Natural killer cell treated with Interleukin-12 subunit alpha and Interleukin-12 subunit beta and Interleukin-15 and Interleukin-18, amount 100 ng/mL, for 72 hours (primary cell): ENCODE results near the gene SNRPB2. TPM values are rescaled to one million over a fixed set of nuclear protein-coding genes. Genes with fewer than 3 reads are reported as not detected.

Experiments used
- ATAC-seq, 2 donors: fragments of 150-1000 bp; cut with Tn5 transposase in 1 of 2; sonication (Bioruptor Pico), chemical (Tn5 transposase) in 1 of 2; 2 replicates each; pipeline ENCODE4 v1.10.0; 2021
- DNase-seq: peaks from one replicate; pipeline ENCODE4 v3.0.0; 2022; ENCODE audit warnings: low spot score
- H3K27ac Mint-ChIP-seq, 2 donors: 1 replicate in 1 of 2; 2 replicates in 1 of 2; pipeline ENCODE4 v1.8.0; 2022; ENCODE audit warnings: mixed read lengths in 2 of 2, mild to moderate bottlenecking in 1 of 2, moderate library complexity in 1 of 2
- H3K27me3 Mint-ChIP-seq, 2 donors: 1 replicate in 1 of 2; 2 replicates in 1 of 2; pipeline ENCODE4 v1.8.0; 2022; ENCODE audit warnings: mixed read lengths in 2 of 2
- H3K36me3 Mint-ChIP-seq: one replicate; pipeline ENCODE4 v1.8.0; 2022; ENCODE audit warnings: mixed read lengths
- H3K4me1 Mint-ChIP-seq, 2 donors: 1 replicate in 1 of 2; 2 replicates in 1 of 2; pipeline ENCODE4 v1.8.0; 2022; ENCODE audit warnings: low read depth in 2 of 2, mixed read lengths in 2 of 2, mild to moderate bottlenecking in 1 of 2
- H3K4me3 Mint-ChIP-seq: one replicate; pipeline ENCODE4 v1.8.0; 2022; ENCODE audit warnings: mixed read lengths
- H3K9me3 Mint-ChIP-seq: 2 replicates; pipeline ENCODE4 v1.8.0; 2022; ENCODE audit warnings: mixed read lengths
- total RNA-seq, 2 donors: library from RNA; stranded (reverse); gene quantifications; one replicate each; pipeline ENCODE4 v1.2.3, GENCODE V29; 2022

SNRPB2 gene
- 10 to 100 TPM; 80.2 to 99.4 TPM for total RNA-seq

DNA sequence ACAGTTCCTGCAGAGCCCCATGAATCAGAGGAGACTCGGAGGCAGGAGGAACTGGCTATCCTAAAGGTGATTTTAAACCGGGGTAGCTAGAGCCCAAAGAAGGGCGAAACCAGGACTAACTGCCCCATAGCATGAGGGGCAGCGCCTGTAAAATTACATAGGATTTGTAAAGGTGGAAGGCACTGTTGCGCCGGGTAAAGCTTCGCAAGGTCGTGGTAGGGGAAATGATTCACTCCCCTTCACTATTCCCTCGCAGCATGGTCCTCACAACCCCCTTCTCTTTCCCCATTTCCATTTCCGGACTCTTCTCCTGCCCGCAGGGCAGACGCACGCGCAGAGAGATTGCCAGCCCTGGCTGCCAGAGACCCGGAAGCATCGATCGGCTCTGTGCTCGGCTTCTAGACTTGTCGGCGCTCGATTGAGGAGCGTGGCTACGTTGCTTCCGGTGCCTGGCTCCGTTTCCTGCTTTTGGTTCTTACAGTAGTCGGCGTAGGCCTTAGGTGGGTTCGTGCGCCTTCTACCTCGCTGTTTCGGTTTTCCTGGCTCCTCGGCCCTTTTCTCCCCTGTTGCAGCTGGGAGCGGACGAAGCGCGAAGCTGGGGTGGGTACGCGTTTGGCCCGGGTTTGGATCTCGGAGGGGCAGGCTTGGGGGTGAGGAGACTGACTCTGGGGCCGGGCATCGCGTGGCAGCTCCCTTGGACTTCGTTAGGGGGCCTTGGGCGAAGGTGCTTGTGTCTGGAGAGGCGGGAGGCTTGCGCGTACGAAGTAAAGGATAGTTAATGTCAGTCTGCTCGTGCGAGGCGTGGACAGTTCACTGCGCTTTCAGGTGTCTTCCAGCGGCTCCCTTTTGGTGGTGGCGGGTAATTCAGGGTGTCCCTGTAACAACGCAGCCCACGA is at the start of gene SNRPB2:
Gene SNRPB2 (plus strand): TSS at position 462 of the 896 bp plus-strand sequence. CDS start 1,677 bp downstream, outside the sequence.
- peaks cover 41 to 53% of the 10 kb centered on the region in 2 donors for H3K4me1 Mint-ChIP-seq
- peaks cover 14 to 22% of the 10 kb centered on the region in 2 donors for H3K27me3 Mint-ChIP-seq
- ATAC-seq, result peak; percentile 96 to 98
- H3K27ac Mint-ChIP-seq, result peak within 1 kb of the TSS; percentile 99 to 100
- H3K4me3 Mint-ChIP-seq, result peak within 1 kb of the TSS; percentile 95
- H3K36me3 Mint-ChIP-seq, result peaks cover 33% of the 10 kb centered on the region
- peak; percentile 93 for DNase-seq
- no peaks in the 10 kb centered on the region for H3K9me3 Mint-ChIP-seq

DNA sequence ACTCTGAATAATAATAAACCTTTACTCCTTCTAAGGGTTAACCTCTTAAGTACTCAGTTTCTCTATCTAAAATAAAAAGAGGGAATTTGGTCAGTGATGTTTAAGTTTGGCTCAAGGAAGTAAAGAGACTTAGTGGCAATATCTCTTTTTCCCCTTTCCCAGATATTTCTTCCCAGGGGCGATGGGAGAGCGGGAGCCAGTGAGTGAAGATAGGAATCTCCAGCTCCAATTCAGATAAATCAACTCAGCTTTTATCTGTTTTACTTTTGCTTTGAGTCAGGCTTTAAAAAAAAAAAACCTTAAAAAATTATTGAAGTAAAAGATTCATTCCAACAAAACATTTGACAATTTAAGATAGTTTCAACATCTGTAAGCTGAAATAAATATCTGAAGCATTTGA is 45.4 kb upstream of the SNRPB2 start:
- Mint-ChIP-seq H3K4me3 (no peak overlapping the region), H3K27ac (no peak overlapping the region), H3K4me1 (no peaks in the 10 kb centered on the region), H3K36me3 (no peaks in the 10 kb centered on the region), H3K27me3 (peaks cover 9 to 19% of the 10 kb centered on the region in 2 donors), H3K9me3 (no peaks in the 10 kb centered on the region)
- no peak for DNase-seq
- ATAC-seq, result no peak

DNA sequence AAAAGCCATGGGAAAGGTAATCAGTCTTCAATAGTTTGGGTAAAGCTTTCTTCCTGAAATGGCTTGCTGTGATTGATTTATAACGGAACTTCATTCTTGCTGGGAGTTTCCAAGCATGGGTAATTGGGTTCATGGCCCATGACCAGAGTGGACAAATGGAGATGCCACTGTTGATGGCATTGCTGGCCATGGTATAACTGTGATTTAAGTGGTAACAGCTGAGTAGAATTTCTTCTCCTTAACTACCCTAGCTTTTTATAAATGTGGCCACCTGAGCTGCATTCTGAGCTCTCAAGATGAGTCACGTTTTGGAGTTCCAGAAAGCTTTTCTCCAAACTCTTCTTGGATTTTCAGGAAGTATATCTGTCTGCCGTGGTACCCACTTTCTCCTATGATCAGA is 39.9 kb upstream of the SNRPB2 start:
- Mint-ChIP-seq H3K27me3 (peaks cover 25 to 30% of the 10 kb centered on the region in 2 donors), H3K4me3 (no peak overlapping the region)

DNA sequence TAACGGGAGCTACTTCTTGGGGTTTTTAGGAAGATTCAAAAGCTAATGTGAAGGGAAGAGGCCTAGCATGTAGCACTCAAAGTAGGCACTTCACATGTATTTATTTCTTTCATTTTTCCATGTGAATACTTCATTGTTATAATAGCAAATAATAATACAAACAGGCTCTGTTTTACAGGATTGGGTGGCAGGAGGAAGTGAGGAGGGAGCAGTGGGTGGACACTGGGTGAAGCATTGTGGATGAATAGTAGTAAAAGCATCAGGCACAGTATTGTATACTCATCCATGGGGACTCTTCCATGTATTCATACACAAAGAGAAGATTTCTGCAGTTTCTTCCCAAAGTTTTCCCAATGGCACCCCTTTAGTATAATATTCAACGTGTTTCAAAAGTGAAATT is 38.4 kb upstream of the SNRPB2 start:
- Mint-ChIP-seq H3K9me3 (no peaks in the 10 kb centered on the region), H3K36me3 (no peaks in the 10 kb centered on the region), H3K27ac (no peak overlapping the region), H3K27me3 (peaks cover 29 to 38% of the 10 kb centered on the region in 2 donors), H3K4me3 (no peak overlapping the region), H3K4me1 (no peaks in the 10 kb centered on the region)
- ATAC-seq (no peak), DNase-seq (no peak)

More for the DNA sequence above, 39.9 kb upstream of the SNRPB2 start:
- DNase-seq (no peak), ATAC-seq (no peak)
- H3K27ac Mint-ChIP-seq, result no peak overlapping the region
- H3K4me1 Mint-ChIP-seq, result no peaks in the 10 kb centered on the region
- no peaks in the 10 kb centered on the region for H3K9me3 Mint-ChIP-seq
- no peaks in the 10 kb centered on the region for H3K36me3 Mint-ChIP-seq

DNA sequence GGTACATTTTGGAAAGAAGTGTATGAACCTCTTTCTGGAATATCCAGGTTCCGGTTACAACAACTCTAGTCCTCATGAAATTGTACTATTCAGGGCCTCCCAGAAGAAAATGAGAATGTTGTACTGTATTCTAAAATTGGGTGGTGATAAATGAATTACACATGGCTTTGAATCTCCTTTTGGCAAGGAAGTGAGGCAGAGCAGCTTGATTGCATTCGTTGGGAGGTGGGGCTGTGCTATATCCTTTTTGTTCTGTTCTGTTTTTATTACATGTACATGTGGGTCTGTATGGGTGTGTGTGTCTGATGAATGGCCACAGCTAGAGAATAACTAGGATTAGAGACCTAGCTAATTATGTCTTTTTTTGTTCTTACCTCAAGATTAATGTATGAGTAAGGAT is 37.8 kb upstream of the SNRPB2 start:
- H3K4me1 Mint-ChIP-seq, result no peaks in the 10 kb centered on the region
- H3K9me3 Mint-ChIP-seq, result no peaks in the 10 kb centered on the region
- no peak overlapping the region for H3K27ac Mint-ChIP-seq
- no peak for DNase-seq
- no peak overlapping the region for H3K4me3 Mint-ChIP-seq
- H3K27me3 Mint-ChIP-seq, result peaks cover 29 to 34% of the 10 kb centered on the region in 2 donors
- no peak for ATAC-seq
- no peaks in the 10 kb centered on the region for H3K36me3 Mint-ChIP-seq

DNA sequence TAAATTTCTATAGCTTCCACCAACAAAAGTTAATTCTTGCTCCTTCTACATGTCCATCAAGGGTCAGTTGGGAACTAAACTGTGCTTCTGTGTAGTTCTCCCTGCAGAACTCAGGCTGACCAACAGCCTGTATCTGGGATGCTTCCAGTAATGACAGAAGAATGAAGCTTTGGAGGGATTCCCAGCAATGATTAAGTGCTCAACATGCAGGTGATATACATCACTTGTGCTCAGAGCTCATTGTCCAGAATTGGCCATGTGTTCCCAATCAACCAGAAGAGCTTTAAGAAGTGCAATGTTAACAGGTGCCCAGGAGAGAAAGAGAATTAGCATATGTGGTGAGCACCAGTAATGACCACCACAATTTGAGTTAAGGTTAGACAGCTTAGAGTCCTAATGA is 37.4 kb upstream of the SNRPB2 start:
- H3K27me3 Mint-ChIP-seq, result peaks cover 29 to 31% of the 10 kb centered on the region in 2 donors
- no peaks in the 10 kb centered on the region for H3K9me3 Mint-ChIP-seq
- no peak for ATAC-seq
- no peaks in the 10 kb centered on the region for H3K4me1 Mint-ChIP-seq
- no peaks in the 10 kb centered on the region for H3K36me3 Mint-ChIP-seq
- no peak overlapping the region for H3K4me3 Mint-ChIP-seq
- no peak for DNase-seq
- no peak overlapping the region for H3K27ac Mint-ChIP-seq

DNA sequence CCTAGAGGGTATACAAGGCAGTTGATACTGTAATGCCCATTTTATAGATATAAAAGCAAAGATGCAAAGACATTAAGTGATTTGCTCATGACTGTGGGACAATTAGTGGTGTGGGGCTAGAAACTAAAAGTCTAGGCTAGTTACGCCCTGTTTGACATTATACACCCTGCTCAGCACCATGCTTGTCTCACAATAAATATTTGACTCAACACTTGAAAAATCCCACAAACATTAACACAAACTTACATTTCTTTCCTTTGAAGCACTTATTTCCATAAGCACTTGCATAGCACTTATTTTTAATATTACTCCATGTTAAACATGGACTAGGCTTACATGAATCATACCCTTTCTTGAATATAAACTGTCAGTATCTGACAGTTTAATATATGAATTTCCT is 36.5 kb upstream of the SNRPB2 start:
- H3K9me3 Mint-ChIP-seq, result no peaks in the 10 kb centered on the region
- no peak overlapping the region for H3K27ac Mint-ChIP-seq
- no peaks in the 10 kb centered on the region for H3K36me3 Mint-ChIP-seq
- H3K27me3 Mint-ChIP-seq, result peaks cover 28 to 32% of the 10 kb centered on the region in 2 donors
- no peak for ATAC-seq
- H3K4me3 Mint-ChIP-seq, result no peak overlapping the region
- DNase-seq, result no peak
- no peaks in the 10 kb centered on the region for H3K4me1 Mint-ChIP-seq

DNA sequence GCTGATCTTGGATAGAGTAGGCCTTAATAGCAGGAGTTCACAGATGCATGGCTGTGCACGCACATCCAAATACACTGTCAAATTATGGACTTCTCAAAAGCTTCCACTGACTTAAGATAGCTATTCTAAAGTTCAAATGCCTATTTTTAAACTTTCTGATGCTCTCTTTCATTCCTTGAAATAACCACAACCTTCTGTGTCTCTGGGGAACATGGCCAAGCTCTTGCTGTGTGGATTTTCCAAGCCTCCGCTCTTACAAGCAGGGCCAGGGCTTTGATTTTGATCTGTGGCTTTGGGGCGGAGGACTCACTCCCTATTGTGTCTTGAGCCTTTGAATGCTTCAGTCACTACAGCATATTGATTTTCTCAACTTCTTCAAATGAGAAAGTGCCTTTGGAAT is 35.7 kb upstream of the SNRPB2 start:
- DNase-seq (no peak), ATAC-seq (no peak)
- Mint-ChIP-seq H3K9me3 (no peaks in the 10 kb centered on the region), H3K27me3 (peaks cover 25 to 30% of the 10 kb centered on the region in 2 donors), H3K36me3 (no peaks in the 10 kb centered on the region), H3K4me1 (no peaks in the 10 kb centered on the region), H3K27ac (no peak overlapping the region), H3K4me3 (no peak overlapping the region)

DNA sequence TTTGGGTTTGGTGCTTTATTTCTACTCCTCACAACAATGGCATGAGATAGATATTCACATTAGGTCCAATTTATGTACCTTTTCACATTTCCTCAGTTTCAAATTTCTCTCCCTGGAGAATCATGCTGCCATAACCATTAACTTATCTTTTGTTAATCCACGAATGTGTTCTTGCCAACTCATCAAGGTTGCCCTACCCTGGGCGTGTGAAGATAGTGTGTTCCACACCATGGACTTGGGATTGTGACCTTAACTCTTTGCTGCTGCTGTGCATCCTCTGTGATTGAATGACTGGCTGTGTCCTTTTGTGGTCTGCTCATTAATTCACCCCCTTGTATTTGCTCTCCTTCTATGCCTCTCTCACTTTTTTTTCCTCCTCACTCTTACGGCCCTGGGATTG is 34.2 kb upstream of the SNRPB2 start:
- Mint-ChIP-seq H3K27me3 (peaks cover 21 to 34% of the 10 kb centered on the region in 2 donors), H3K4me1 (no peaks in the 10 kb centered on the region), H3K27ac (no peak overlapping the region), H3K36me3 (no peaks in the 10 kb centered on the region), H3K9me3 (no peaks in the 10 kb centered on the region), H3K4me3 (no peak overlapping the region)
- DNase-seq, result no peak
- ATAC-seq, result no peak

DNA sequence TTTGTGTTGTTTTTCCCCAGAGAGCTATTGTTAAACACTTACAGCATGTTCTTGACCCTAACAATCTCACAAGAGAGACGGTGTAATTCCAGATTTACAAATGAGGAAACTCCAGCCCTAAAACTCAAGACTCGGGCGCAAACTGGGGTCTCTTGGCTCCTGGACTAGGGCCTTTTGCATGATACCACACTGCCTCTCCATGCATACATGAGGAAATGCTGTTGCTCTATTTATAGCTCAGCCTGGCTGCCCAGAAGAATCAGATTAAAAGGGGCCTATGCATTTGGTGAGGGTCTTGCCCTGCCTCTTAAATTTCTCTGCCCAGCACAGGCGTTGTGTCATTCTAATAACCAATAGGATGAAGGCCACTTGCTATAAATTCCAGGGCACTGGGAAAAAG is 30.5 kb upstream of the SNRPB2 start:
- H3K4me1 Mint-ChIP-seq, result no peaks in the 10 kb centered on the region
- H3K36me3 Mint-ChIP-seq, result no peaks in the 10 kb centered on the region
- DNase-seq (no peak), ATAC-seq (no peak)
- no peak overlapping the region for H3K27ac Mint-ChIP-seq
- no peak overlapping the region for H3K4me3 Mint-ChIP-seq
- no peaks in the 10 kb centered on the region for H3K9me3 Mint-ChIP-seq
- H3K27me3 Mint-ChIP-seq, result peaks cover 10 to 33% of the 10 kb centered on the region in 2 donors

DNA sequence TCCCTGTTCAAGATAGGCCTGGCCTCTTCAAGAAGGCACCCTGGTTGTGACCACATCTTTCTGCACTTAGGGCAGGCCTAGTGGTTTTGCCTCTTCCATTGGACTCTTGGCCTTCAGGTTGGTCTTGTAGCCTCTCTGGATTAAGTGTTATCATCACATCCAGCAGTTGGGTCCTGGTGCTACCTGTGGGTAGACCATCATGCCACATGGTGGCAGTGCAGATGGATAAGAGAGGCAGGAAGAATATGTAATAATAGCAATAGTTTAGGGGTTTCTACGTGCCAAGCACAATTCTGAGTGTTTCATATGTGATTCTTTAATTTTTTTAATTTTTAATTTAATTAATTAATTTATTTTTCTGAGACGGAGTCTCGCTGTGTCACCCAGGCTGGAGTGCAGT is 28.5 kb upstream of the SNRPB2 start:
- H3K36me3 Mint-ChIP-seq, result peaks cover 6% of the 10 kb centered on the region
- no peaks in the 10 kb centered on the region for H3K4me1 Mint-ChIP-seq
- ATAC-seq, result peak in 1 of 2 donors; percentile 52
- DNase-seq, result no peak
- H3K27me3 Mint-ChIP-seq, result peaks cover 10 to 36% of the 10 kb centered on the region in 2 donors
- no peaks in the 10 kb centered on the region for H3K9me3 Mint-ChIP-seq
- no peak overlapping the region for H3K4me3 Mint-ChIP-seq
- no peak overlapping the region for H3K27ac Mint-ChIP-seq

DNA sequence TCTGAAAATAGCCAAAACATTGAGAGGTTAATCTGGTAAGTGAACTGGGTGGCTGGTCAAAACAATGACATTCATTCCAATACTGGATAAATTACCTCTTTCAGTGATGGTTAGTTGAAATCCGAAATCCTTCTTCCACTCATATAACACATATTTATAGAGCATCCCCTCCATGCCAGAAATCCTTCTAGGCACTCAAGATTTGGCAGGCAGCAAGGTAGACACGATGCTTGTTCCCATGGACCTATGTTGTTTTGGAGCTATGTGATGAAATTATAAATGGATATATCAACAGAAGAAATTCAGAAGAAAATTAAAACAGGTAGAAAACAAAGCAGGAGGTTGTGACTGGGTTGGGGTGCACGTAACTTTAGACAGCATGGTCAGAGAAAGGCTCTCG is 26.3 kb upstream of the SNRPB2 start:
- DNase-seq, result no peak
- peaks cover 8 to 9% of the 10 kb centered on the region in 2 donors for H3K4me1 Mint-ChIP-seq
- H3K4me3 Mint-ChIP-seq, result no peak overlapping the region
- peaks cover 20 to 46% of the 10 kb centered on the region in 2 donors for H3K27me3 Mint-ChIP-seq
- H3K27ac Mint-ChIP-seq, result no peak overlapping the region
- no peaks in the 10 kb centered on the region for H3K9me3 Mint-ChIP-seq
- ATAC-seq, result no peak
- H3K36me3 Mint-ChIP-seq, result peaks cover 6% of the 10 kb centered on the region

DNA sequence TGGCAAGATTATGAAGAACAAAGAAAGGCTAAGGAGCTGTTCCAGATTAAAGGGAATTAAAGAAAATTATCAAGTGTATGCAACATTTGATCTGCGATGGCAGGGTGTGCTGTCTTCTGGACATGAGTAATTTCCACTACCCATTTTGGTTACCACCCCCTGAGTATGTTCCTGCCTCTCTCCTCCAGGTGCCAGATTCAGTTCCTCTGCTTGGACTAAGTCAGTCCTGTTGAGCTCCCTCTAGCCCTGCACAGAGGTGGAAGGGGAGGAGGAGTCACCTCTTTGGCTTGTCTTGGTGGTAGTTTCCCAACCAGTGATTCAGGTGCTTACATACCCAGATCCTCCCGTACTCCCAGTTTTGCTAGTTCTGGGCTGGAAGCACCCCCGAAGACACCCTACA is 22.2 kb upstream of the SNRPB2 start:
- DNase-seq, result no peak
- Mint-ChIP-seq H3K27ac (peak overlapping the region in 1 of 2 donors; percentile 34), H3K9me3 (no peaks in the 10 kb centered on the region), H3K4me1 (peaks cover 17 to 25% of the 10 kb centered on the region in 2 donors), H3K27me3 (peaks cover 30 to 45% of the 10 kb centered on the region in 2 donors), H3K4me3 (peak overlapping the region; percentile 3), H3K36me3 (peaks cover 6% of the 10 kb centered on the region)
- ATAC-seq, result peak in 1 of 2 donors; percentile 49

DNA sequence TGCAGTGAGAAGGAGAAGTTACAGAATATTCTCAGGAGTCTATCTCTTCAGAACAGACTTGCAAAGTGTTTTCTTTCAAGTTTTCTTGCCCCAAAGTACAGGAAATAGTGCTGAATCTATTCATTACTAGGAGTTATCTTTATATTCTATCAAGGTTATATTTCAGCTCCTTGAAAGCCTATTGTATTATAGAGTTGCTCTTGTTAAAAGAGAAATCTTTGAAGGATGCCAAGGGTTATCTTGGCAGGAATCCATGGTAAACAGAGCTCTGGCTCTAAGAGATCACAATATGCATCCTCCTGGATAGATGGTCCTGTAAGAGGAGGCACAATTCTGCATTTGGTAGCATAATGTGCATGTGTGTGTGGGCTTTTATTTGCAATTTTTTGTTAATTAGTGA is 21.2 kb upstream of the SNRPB2 start:
- no peak for DNase-seq
- ATAC-seq, result no peak
- Mint-ChIP-seq H3K36me3 (peaks cover 6% of the 10 kb centered on the region), H3K9me3 (no peaks in the 10 kb centered on the region), H3K4me3 (peak overlapping the region; percentile 53), H3K27me3 (peaks cover 30 to 48% of the 10 kb centered on the region in 2 donors), H3K27ac (peak overlapping the region in 1 of 2 donors; percentile 34), H3K4me1 (peaks cover 17 to 25% of the 10 kb centered on the region in 2 donors)
